ENCODE results near the gene MEX3D.
"Not testable (repeated sequence)": the region's sequence is repeated elsewhere in the genome, so short reads cannot be mapped to it uniquely, and the experiment has no call there.

MEX3D gene

DNA sequence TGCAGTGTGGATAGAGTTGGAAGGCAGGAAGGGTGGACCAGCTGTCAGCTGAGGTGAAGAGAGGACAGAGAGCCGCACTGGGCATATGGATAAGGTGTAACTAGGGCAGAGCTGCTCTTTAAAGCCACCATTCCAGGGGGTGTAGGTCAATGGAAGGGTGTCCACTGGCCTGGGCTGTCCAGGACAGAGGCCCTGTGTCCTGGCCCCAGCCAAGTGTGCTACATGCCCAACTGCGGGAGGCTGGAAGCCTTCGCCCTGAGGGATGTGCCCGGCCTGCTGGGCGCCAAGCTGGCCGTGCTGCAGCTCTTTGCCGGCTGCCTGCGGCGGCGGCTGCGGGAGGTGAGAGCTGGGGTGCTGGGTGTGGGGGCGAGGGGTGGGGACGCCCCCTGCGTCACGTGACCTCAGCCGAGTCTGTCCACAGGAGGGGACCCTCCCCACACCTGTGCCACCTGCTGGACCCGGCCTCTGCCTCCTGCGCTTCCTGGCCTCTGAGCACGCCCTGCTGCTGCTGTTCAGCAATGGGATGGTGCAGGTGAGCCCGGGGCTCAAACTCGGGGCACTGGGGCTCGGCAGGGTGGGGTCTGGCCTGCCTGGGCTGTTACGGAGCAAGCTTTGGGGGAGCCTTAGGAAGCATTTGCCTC, 34.5 kb downstream of the MEX3D start:
- peak; percentile 18 for DNase-seq

DNA sequence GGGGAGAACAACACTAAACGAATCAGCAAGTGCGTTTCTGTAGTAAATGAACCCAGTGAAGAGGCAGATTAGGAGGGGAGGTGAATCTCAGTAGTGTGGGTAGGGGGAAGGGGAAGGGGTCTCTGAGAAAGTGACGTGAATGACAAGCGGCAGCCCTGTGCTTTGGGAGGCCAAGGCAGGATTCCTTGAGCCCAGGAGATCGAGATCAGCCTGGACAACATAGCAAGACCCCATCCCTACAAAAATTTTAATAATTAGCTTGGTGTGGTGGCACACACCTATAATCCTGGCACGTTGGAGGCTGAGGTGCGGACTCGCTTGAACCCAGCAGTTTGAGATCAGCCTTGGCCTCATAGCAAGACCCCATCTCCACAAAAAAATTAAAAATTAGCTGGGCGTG, 36.1 kb downstream of the MEX3D start:
- no peak for DNase-seq

DNA sequence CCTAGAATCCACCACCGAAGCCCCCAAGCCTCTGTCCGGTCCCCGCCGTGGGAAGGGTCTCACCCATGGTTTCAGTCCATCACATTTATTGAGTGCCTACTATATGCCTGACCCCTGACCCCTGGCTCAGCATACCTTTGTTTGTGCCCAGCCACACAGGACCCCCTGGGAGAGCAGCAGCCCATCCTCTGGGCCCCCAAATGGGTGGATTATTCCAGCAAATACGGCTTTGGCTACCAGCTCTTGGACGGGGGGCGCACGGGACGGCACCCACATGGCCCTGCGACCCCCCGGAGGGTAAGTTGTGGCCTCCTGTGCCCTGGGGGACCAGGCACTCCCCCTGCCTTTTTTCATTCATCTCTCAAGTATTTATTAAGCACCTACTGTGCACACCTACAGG, 36.5 kb downstream of the MEX3D start:
- no peak for DNase-seq

DNA sequence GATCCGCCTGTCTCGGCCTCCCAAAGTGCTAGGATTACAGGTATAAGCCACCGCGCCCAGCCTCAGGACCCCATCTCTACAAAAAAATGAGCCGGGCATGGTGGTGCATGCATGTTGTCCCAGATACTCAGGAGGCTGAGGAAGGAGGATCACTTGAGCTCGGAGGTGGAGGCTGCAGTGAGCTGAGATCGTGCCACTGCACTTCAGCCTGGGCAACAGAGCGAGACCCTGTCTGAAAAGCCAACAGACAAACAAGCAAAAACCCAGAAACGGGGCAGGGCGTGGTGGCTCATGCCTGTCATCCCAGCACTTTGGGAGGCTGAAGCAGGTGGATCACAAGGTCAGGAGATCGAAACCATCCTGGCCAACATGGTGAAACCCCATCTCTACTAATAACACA, 37.3 kb downstream of the MEX3D start:
- DNase-seq, result not testable (repeated sequence)

GRCh38 chr19:1529430-1529816, 38.7 kb downstream of the MEX3D start:
- DNase-seq, result no peak

DNA sequence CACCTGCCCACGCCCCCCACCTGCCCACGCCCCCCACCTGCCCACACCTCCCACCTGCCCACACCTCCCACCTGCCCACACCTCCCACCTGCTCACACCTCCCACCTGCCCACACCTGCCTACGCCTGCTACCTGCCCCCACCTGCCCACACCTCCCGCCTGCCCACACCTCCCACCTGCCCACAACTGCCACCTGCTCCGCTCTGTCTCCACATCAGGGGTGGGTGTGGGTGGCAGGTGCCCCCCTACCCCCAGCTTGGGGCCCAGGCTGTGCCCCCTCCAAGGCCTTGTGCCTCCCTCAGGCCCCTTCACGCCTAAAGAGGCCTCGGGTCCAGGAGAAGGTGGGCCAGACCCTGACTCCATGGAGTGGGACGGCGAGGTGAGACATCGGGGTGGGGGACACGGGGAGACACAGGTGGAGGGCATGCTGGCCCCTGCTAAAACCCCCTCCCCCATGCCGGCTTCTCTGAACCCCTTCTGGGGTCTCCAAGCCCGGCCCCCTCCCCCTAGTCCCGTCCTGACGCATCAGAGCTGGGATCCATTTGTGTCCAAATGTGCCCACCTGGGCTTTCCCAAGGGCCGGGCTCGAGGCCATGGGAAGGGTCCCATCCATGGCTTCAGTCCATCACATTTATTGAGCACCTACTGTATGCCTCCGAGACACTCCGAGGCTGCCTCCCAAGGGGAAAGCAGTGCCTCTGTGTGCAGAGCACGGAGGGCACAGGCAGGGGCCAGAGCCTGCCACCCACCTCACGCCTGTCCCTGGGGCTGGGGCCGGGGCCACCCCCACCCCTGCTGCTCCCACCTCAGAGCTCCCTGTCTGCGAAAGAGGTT, 39.3 kb downstream of the MEX3D start:
- DNase-seq, result no peak

DNA sequence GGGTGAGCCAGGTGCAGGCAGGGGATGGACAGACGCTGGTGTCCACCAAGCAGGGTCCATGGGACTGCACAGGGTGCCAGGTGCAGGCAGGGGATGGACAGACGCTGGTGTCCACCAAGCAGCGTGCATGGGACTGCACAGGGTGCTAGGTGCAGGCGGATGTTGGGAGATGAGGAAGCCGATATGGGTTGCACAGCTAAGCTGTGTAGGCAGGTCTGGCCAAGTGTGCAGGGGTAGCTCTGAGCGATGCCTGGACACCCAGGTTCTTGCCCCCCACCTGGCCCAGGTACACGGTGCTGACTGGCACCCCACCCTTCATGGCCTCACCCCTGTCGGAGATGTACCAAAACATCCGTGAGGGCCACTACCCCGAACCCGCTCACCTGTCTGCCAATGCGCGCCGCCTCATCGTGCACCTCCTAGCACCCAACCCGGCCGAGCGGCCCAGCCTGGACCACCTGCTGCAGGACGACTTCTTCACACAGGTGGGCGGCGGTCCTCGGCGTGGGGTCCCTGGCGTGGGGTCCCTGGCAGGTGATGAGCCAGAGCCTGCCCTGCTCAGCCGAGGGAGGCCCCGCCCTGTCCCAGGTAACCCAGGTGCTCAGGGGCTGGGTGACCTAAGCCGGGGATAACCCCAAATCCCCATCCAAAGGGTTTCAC, 40.3 kb downstream of the MEX3D start:
- no peak for DNase-seq

DNA sequence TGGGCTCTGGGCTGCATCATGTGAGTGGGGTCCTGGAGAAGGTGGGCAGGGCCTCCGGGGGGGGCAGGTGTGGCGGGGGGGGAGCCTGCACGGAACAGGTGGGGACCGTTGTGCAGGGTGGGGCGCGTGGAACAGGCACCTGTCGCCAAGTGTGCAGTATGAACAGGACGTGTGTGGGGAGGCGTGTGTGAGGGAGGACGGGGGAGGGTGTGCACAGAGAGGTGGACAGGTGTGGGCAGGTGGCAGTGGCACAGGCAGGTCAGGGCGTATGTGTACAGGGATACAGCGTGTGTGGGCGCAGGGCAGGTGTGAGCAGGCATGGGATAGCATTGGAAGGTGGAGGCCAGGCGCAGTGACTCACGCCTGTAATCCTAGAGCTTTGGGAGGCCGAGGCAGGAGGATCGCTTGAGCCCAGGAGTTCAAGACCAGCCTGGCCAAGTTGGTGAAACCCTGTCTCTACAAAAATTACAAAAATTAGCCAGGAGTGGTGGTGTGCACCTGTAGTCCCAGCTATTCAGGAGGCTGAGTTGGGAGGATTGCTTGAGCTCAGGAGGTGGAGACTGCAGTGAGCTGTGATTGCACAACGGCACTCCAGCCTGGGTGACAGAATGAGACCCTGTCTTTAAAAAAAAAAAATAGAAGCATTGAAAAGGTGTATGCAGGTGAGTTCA, 41.0 kb downstream of the MEX3D start:
- DNase-seq, result no peak

- no peak for DNase-seq
Measured at GRCh38 chr19:1526066-1526778, 41.9 kb downstream of the MEX3D start.

DNA sequence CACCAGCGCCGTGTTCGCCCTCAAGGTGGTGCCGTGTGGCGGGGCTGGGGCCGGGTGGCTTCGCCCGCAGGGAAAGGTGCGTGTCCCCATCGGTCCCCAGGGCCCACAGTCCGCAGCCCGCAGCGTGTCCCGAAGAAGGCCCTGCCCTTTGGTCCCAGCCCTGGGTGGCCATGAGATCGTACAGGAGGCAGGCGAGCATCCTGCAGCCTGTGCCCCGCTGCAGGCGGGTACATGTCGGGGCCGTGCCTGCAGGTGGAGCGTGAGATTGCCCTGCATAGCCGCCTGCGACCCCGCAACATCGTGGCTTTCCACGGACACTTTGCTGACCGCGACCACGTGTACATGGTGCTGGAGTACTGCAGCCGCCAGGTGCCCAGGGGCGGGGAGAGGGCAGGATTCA, 42.8 kb downstream of the MEX3D start:
- no peak for DNase-seq

DNA sequence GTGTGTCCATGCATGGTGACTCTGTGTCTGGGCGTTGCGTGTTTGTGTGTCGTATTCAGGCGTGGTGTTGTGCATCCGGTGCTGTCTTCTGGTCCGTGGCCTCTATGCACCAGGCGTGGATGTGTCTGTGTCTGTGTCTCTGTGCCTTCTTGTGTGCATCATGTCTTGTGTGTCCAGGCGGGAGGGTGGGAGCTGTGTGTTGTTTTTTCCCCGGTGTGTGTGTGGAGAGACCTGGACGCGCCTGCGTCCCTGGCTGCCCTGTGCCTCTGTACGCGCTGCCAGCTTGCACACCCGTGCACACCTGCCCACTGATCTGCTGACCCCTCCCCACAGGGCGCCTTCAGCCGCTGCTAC, 43.2 kb downstream of the MEX3D start:
- no peak for DNase-seq

DNA sequence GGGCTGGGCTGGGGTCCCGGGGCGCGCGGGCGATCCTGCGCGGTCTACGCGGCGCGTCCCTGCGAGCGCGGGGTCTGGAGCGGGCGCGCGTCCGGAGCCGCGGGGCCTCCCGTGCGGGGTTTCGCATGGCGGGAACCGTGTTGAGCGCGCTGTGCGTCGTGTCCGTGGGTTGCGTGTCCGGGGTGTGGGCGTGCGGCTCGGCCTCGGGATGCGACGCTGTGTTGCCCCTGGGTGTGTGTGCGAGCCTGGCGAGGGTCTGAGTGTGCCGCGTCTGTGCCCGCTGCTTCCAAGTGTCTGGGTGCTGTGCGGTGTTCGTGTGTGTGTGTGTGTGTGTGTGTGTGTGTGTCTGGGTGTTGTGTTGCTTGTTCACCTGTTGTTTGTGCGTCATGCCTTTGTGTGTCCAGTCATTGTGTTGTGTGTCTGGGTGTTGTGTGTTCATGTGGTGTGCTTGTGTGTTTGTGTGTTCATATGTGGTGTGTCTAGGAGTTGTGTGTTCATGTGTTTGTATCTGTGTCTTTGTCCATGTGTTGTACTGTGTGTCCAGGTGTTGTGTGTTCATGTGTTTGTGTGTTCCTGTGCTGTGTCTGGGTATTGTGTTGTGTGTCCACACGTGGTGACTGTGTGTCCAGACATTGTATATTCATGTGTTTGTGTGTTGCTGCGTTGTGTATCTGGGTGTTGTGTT, 43.7 kb downstream of the MEX3D start:
- no peak for DNase-seq

- DNase-seq, result no peak
Measured at GRCh38 chr19:1523412-1524286, 44.5 kb downstream of the MEX3D start, which contains the start of gene PLK5. PLK5 (plus strand) TSS chr19:1524077; CDS start chr19:1526997, 2,920 bp downstream.

DNA sequence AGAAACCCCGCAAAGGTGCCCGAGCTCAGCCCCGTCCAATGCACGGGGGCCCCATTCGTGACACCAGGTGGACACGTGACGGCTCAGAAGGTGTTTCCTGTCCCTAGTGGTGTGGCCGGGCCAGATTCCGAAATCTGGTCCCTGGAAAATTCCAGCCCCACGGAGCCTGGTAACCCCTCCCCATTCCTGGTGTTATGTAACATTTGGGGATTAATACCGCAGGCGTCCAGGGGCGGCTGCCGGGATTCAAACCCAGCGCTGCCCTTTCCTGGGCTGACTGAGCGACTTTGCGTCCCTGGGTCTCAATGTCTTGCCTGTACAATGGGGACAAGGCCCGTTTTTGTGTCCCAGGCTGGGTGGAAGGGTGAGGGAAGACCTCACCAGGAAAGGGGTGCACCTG, 45.3 kb downstream of the MEX3D start:
- no peak for DNase-seq

DNA sequence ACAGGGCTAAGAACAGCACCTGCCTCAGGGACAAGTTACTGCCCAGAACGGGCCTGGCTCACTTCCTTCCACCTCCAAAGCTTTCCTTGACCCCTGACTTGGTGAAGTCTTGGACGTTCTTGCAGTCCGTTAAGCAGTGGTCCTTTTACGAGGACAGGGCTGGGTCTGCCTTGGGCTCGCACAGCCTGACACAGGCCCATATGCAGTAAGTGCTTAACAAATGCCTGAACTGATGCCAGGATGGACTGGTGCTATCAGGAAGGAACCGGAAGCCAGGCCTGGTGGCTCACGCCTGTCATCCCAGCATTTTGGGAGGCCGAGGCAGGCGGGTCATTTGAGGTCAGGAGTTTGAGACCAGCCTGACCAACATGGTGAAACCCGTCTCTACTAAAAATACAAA, 46.1 kb downstream of the MEX3D start:
- no peak for DNase-seq

- DNase-seq, result no peak
Measured at GRCh38 chr19:1521636-1522035, 46.5 kb downstream of the MEX3D start.

- DNase-seq, result no peak
Measured at GRCh38 chr19:1520203-1520780, 47.8 kb downstream of the MEX3D start.

DNA sequence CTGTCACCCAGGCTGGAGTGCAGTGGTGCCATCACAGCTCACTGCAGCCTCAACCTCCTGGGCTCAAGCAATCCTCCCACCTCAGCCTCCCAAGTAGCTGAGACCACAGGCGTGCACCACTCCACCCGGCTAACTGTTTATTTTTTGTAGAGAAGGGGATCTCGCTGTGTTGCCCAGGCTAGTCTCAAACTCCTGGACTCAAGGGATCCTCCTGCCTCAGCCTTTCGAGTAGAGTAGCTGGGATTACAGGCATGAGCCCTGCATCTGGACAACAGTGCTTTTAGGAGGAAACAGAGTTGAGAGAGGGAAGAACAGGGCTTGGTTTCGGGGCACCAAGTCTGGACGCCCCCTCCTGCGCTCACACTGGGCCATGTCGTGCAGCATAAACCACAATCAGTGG, 48.3 kb downstream of the MEX3D start:
- not testable (repeated sequence) for DNase-seq

DNA sequence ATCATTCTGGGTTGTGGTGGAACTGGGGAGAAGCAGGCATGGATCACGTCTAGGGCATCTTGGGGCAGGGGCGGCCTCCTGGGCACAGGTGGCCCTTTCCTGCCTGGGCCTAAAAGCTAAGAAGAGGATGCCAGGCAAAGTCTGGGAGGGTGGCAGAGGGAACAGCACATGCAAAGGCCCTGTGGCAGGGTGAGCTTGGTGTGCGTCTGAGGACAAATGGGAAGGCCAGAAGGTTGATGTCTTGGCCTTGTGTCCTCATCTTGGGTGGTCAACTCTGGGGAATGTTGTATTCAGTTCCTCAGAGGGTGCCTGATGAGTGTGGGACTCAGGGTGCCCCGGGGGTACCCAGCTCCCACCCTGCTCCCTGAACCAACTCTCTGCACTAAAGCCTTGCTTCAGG, 49.7 kb downstream of the MEX3D start:
- DNase-seq, result no peak

GRCh38 chr19:1516395-1516753, 51.8 kb downstream of the MEX3D start:
- DNase-seq, result peak; percentile 24

All from NCI-H146 (cell line).